Testis (tissue), 3 donors: ENCODE measurements around the gene DCTN3. TPM values are rescaled to one million over a fixed set of nuclear protein-coding genes. Genes with fewer than 3 reads are reported as not detected.

ENCODE experiments used
- DNase-seq: peaks from one replicate; pipeline ENCODE4 v3.0.0-alpha.2; 2019
- H3K27ac ChIP-seq, 2 donors: fragments of 200-600 bp; sonication (generic); one replicate each; pipeline ENCODE4 v1.5.1; 2019
- H3K27me3 ChIP-seq: fragments of 200-600 bp; sonication (generic); one replicate; pipeline ENCODE4 v1.5.1; 2019
- H3K36me3 ChIP-seq: fragments of 200-600 bp; sonication (generic); one replicate; pipeline ENCODE4 v1.5.1; 2017; ENCODE audit warnings: low read depth; ENCODE audit errors: missing control alignments
- H3K4me1 ChIP-seq: fragments of 200-600 bp; sonication (generic); one replicate; pipeline ENCODE4 v1.5.1; 2019
- H3K4me3 ChIP-seq, 2 donors: fragments of 200-600 bp; sonication (generic); one replicate each; pipeline ENCODE4 v1.5.1; 2017 to 2019
- H3K9me3 ChIP-seq: fragments of 200-600 bp; sonication (generic); one replicate; pipeline ENCODE4 v1.5.1; 2017
- POLR2A ChIP-seq: fragments of 450-650 bp; IDR thresholded peaks from one replicate; pipeline ENCODE4 v1.6.1; 2017; ENCODE audit warnings: antibody characterized with exemption, mild to moderate bottlenecking, moderate library complexity
- WGBS, 2 donors: methylation state at CpG; one replicate each; pipeline ENCODE4 v1.1.5; 2018; 5-methylcytosine and 5-hydroxymethylcytosine counted together
- intact Hi-C: fragments of 100-400 bp; cut with DNase I; formaldehyde crosslinking; loops from one replicate; pipeline ENCODE4 v1.15.1; 2023; ENCODE audit warnings: low total_unique reads
- polyA plus RNA-seq: library from polyadenylated mRNA; stranded (reverse); fragments of 350-450 nt; fragmentation: Illumina TruSeq; extraction: RNeasy Lipid Tissue Mini Kit (QIAGEN cat#74804); gene quantifications from one replicate; pipeline ENCODE4 v1.2.3, GENCODE V29; 2014; ENCODE audit warnings: low read depth, low replicate concordance; ENCODE audit not compliant: insufficient read depth
- total RNA-seq, 2 donors: library from RNA; depleted of rRNA; stranded (reverse); fragments of >200 nt; gene quantifications; one replicate each; pipeline ENCODE4 v1.2.3, GENCODE V29; 2016
- TF ChIP-seq, protein P1 (sequence below), 3 experiments: fragments of 450-650 bp in 2 of 3; fragments of 200-600 bp in 1 of 3; sonication (generic) in 1 of 3; IDR thresholded peaks; one replicate each; pipeline ENCODE4 v1.5.1; 2016 to 2019; ENCODE audit warnings: antibody characterized with exemption in 3 of 3, mild to moderate bottlenecking in 2 of 3, moderate library complexity in 1 of 3

Gene DCTN3
- total and polyA plus RNA-seq, 3 donors from 2014 or later, result 55.1 to 82.9 (median 78.5) TPM

DNA sequence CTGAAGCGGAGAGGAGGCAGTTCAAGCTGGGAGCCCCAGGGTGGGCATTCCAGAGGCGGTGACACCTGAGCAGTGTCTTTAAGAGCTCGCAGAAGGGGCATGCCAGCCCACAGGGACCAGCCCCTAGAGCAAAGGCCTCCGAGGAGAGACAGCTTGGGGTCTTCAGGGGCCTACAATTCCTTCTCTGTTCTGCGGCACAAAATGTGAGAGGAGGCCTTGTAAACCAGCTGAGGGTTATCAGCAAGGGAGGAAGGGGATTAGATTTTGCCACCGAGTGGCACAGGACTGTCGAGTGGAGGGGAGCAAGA lies 17.8 kb upstream of the DCTN3 start:
- no peak for DNase-seq
- Histone ChIP-seq H3K27ac (peak overlapping the region; percentile 75 to 83), H3K9me3 (no peaks in the 10 kb centered on the region), H3K27me3 (no peaks in the 10 kb centered on the region), H3K4me3 (peak overlapping the region; percentile 74 to 78), H3K4me1 (peaks cover 11% of the 10 kb centered on the region), H3K36me3 (no peaks in the 10 kb centered on the region)
- intact Hi-C loops, result no loop called here
- 14 to 28% methylated on average over 3 to 7 of the region's 7 CpGs for WGBS, 2 donors
- TF ChIP-seq, protein P1, sequence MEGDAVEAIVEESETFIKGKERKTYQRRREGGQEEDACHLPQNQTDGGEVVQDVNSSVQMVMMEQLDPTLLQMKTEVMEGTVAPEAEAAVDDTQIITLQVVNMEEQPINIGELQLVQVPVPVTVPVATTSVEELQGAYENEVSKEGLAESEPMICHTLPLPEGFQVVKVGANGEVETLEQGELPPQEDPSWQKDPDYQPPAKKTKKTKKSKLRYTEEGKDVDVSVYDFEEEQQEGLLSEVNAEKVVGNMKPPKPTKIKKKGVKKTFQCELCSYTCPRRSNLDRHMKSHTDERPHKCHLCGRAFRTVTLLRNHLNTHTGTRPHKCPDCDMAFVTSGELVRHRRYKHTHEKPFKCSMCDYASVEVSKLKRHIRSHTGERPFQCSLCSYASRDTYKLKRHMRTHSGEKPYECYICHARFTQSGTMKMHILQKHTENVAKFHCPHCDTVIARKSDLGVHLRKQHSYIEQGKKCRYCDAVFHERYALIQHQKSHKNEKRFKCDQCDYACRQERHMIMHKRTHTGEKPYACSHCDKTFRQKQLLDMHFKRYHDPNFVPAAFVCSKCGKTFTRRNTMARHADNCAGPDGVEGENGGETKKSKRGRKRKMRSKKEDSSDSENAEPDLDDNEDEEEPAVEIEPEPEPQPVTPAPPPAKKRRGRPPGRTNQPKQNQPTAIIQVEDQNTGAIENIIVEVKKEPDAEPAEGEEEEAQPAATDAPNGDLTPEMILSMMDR (IDR thresholded peaks at IDR 0.05), result no peak
- no peak for TF ChIP-seq POLR2A

DNA sequence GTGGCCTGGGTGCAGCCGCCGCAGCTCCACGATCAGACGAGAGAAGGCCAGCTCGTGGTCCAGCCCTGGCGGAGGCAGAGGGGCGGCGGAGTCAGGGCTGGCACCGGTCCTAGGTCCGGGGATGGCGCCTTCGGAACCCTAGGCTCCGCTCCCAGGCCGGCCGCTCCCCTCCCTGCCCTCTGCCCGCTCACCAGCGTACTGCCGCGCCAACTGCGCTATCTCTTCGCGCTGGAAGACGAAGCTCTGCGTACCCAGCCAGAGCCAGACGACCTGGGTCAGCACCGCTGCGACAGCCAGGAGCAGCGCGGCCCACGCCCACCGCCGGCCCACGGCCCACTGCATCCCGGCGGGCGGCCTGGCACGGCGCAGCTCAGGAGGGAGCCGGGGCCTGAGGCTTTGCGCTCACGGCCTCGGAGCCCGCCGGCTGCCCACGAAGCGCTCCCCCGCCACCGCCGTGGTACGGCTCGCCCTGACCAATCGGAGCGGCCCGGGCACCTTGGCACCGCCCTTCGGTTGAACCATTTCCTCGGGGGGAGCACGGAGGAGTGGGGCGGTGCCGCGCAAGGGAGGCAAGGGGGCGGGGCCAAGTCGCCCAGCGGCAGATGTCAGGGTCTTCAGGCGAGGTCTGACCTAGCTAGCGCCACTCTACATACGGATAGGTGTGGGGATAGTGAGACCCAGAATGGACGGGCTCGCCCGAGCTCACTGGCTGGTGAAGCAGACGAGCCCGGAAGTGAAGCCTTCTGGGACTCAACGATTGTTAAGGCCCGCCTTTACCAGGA lies 17.3 kb upstream of the DCTN3 start, which contains the start of gene SIGMAR1:
Gene SIGMAR1 (minus strand): TSS at position 432 of the 782 bp plus-strand sequence. CDS start 90 bp downstream, at position 342.
- intact Hi-C loops, result no loop called here
- TF ChIP-seq, protein P1 (IDR thresholded peaks at IDR 0.05), result no peak
- no peak for TF ChIP-seq POLR2A

DNA sequence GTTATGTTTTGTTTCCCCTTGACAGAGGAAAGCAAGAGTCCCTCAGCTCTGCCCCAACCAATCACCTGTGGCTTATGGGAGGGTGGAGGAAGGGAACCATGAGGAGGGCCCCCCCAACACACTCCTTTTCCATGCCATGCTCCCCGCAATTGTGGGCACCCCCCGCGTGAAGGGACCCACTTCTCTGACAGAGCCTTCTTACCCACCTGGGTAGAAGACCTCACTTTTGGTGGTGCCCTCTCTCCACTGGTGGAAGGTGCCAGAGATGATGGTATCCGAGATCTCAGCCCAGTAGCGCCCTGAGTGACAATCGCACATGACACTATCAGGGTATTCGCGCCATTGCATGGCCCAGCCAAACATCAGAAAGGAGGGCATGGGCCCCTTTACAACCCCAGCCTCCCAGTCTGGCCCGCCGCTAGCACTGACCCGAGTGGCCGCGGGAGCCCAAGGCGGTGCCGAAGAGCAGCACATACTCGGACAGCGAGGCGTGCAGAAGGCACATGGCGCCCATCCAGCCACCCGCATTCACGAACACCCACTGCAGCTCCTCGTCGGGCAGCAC lies 16.6 kb upstream of the DCTN3 start:
- Histone ChIP-seq H3K9me3 (no peaks in the 10 kb centered on the region), H3K36me3 (no peaks in the 10 kb centered on the region), H3K27me3 (no peaks in the 10 kb centered on the region), H3K4me1 (peaks cover 11% of the 10 kb centered on the region), H3K27ac (peak overlapping the region; percentile 65 to 83), H3K4me3 (peak overlapping the region; percentile 74 to 78)
- peak; percentile 60 for DNase-seq
- TF ChIP-seq POLR2A, result no peak
- TF ChIP-seq, protein P1 (IDR thresholded peaks at IDR 0.05), result no peak
- WGBS, 2 donors, result 10 to 18% methylated on average over 4 to 23 of the region's 23 CpGs
- intact Hi-C loops, result no loop called here

More for the DNA sequence above, 17.3 kb upstream of the DCTN3 start, which contains the start of gene SIGMAR1:
- peaks cover 11% of the 10 kb centered on the region for H3K4me1 ChIP-seq
- DNase-seq, result peak; percentile 94
- H3K27me3 ChIP-seq, result no peaks in the 10 kb centered on the region
- 1% methylated on average over 49 of the region's 74 CpGs; no CpG with 5 or more reads in 1 of the 2 donors for WGBS, 2 donors
- H3K27ac ChIP-seq, result peak within 1 kb of the TSS; percentile 75 to 83
- no peaks in the 10 kb centered on the region for H3K36me3 ChIP-seq
- no peaks in the 10 kb centered on the region for H3K9me3 ChIP-seq
- peak within 1 kb of the TSS; percentile 74 to 78 for H3K4me3 ChIP-seq

DNA sequence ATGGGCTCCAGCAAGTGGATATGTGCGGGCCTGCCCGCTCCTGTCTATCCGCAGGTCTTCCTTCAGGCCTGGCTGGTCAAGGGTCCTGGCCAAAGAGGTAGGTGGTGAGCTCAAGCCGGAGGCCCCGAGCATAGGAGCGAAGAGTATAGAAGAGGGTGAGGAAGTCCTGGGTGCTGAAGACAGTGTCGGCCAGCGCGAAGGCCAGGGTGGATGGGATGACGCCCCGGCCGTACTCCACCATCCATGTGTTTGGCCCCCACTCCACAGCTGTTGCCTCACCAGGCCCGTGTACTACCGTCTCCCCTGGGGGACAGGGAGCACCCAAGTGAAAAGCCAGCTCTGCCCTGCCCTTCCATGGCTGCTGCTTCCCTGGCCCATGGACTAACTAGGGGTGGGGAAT lies 15.3 kb upstream of the DCTN3 start:
- H3K27ac ChIP-seq, result no peak overlapping the region
- intact Hi-C loops, result no loop called here
- DNase-seq, result no peak
- H3K27me3 ChIP-seq, result no peaks in the 10 kb centered on the region
- 94% methylated on average over 14 of the region's 14 CpGs for WGBS, 2 donors
- peaks cover 11% of the 10 kb centered on the region for H3K4me1 ChIP-seq
- no peaks in the 10 kb centered on the region for H3K9me3 ChIP-seq
- H3K36me3 ChIP-seq, result no peaks in the 10 kb centered on the region
- TF ChIP-seq POLR2A, result no peak
- TF ChIP-seq, protein P1 (IDR thresholded peaks at IDR 0.05), result no peak
- no peak overlapping the region for H3K4me3 ChIP-seq
